Measurements from ENCODE around the gene ZNF215. TPM values are rescaled to one million over a fixed set of nuclear protein-coding genes. Genes with fewer than 3 reads are reported as not detected.
"Not testable (repeated sequence)": the region's sequence is repeated elsewhere in the genome, so short reads cannot be mapped to it uniquely, and the experiment has no call there.

The ZNF215 gene
- polyA plus RNA-seq (2013) = 2.7 TPM

- Histone ChIP-seq H3K9me3 (ENCODE audit: control extremely low read depth in 1 of 5, control insufficient read depth in 4 of 5, insufficient read depth in 2 of 5, low read depth in 1 of 5, low read length in 4 of 5) (no peaks in the 10 kb centered on the region), H3K4me3 (ENCODE audit: control insufficient read depth in 1 of 7, extremely low read depth in 1 of 7, insufficient read depth in 4 of 7, low read depth in 2 of 7, low read length in 6 of 7) (peak within 1 kb of the TSS; percentile 48 to 98 (median 82)), H3K27me3 (replicated peaks in 2 of 5; ENCODE audit: control insufficient read depth in 4 of 5, insufficient read depth in 5 of 5, low read length in 4 of 5) (peaks cover 0 to 10% (median 0%) of the 10 kb centered on the region in 5 experiments), H3K4me1 (ENCODE audit: control extremely low read depth in 1 of 4, control insufficient read depth in 4 of 4, insufficient read depth in 4 of 4, low read length in 3 of 4) (peaks cover 0 to 20% (median 9%) of the 10 kb centered on the region in 4 experiments), H3K36me3 (ENCODE audit: control insufficient read depth in 4 of 4, insufficient read depth in 4 of 4, low read length in 3 of 4) (no peaks in the 10 kb centered on the region), H3K27ac (ENCODE audit: insufficient read depth in 1 of 2, low read depth in 1 of 2, low read length in 2 of 2, poor library complexity in 1 of 2, severe bottlenecking in 2 of 2) (peak within 1 kb of the TSS in 1 of 2 experiments; percentile 56)
- under 1% methylated on average over 54 of the region's 61 CpGs for WGBS (ENCODE audit: insufficient coverage)
- ChIA-PET CTCF (no interaction called here), POLR2A (interaction anchor here (0.8 kb wide), 1 partner anchor 320 kb away, joined by 3 read pairs; no protein-coding TSS in a partner anchor)
- DNase-seq = peak; percentile 29 to 83 (median 72)
Measured at GRCh38 chr11:6926208-6927029, at the start of gene ZNF215. Gene ZNF215, plus strand, starts transcription at chr11:6926426. Its CDS starts 5,847 bp downstream, at chr11:6932273.

- CTCF ChIA-PET = no interaction called here
- peaks cover 0 to 4% (median 0%) of the 10 kb centered on the region in 5 experiments for H3K9me3 ChIP-seq (ENCODE audit: control extremely low read depth in 1 of 5, control insufficient read depth in 4 of 5, insufficient read depth in 2 of 5, low read depth in 1 of 5, low read length in 4 of 5)
- no peaks in the 10 kb centered on the region for H3K36me3 ChIP-seq (ENCODE audit: control insufficient read depth in 4 of 4, insufficient read depth in 4 of 4, low read length in 3 of 4)
- no peak overlapping the region for H3K4me3 ChIP-seq (ENCODE audit: control insufficient read depth in 1 of 7, extremely low read depth in 1 of 7, insufficient read depth in 4 of 7, low read depth in 2 of 7, low read length in 6 of 7)
- no peak overlapping the region for H3K27ac ChIP-seq (ENCODE audit: insufficient read depth in 1 of 2, low read depth in 1 of 2, low read length in 2 of 2, poor library complexity in 1 of 2, severe bottlenecking in 2 of 2)
- no peak for DNase-seq
- no peaks in the 10 kb centered on the region for H3K27me3 ChIP-seq (replicated peaks in 2 of 5; ENCODE audit: control insufficient read depth in 4 of 5, insufficient read depth in 5 of 5, low read length in 4 of 5)
- POLR2A ChIA-PET = no interaction called here
- WGBS (ENCODE audit: insufficient coverage) = 97% methylated on average over 3 of the region's 3 CpGs
- no peaks in the 10 kb centered on the region for H3K4me1 ChIP-seq (ENCODE audit: control extremely low read depth in 1 of 4, control insufficient read depth in 4 of 4, insufficient read depth in 4 of 4, low read length in 3 of 4)
Measured at GRCh38 chr11:6876914-6877313, 49.3 kb upstream of the ZNF215 start.

GRCh38 chr11:6882751-6883150 is 43.5 kb upstream of the ZNF215 start:
- Histone ChIP-seq H3K9me3 (ENCODE audit: control extremely low read depth in 1 of 5, control insufficient read depth in 4 of 5, insufficient read depth in 2 of 5, low read depth in 1 of 5, low read length in 4 of 5) (no peaks in the 10 kb centered on the region), H3K27me3 (replicated peaks in 2 of 5; ENCODE audit: control insufficient read depth in 4 of 5, insufficient read depth in 5 of 5, low read length in 4 of 5) (peaks cover 0 to 3% (median 2%) of the 10 kb centered on the region in 5 experiments), H3K27ac (ENCODE audit: insufficient read depth in 1 of 2, low read depth in 1 of 2, low read length in 2 of 2, poor library complexity in 1 of 2, severe bottlenecking in 2 of 2) (no peak overlapping the region), H3K4me1 (ENCODE audit: control extremely low read depth in 1 of 4, control insufficient read depth in 4 of 4, insufficient read depth in 4 of 4, low read length in 3 of 4) (no peaks in the 10 kb centered on the region), H3K4me3 (ENCODE audit: control insufficient read depth in 1 of 7, extremely low read depth in 1 of 7, insufficient read depth in 4 of 7, low read depth in 2 of 7, low read length in 6 of 7) (no peak overlapping the region), H3K36me3 (ENCODE audit: control insufficient read depth in 4 of 4, insufficient read depth in 4 of 4, low read length in 3 of 4) (no peaks in the 10 kb centered on the region)
- CTCF ChIA-PET = no interaction called here
- POLR2A ChIA-PET = no interaction called here
- DNase-seq = no peak

- H3K27ac ChIP-seq (ENCODE audit: insufficient read depth in 1 of 2, low read depth in 1 of 2, low read length in 2 of 2, poor library complexity in 1 of 2, severe bottlenecking in 2 of 2); H3K9me3 ChIP-seq (ENCODE audit: control extremely low read depth in 1 of 5, control insufficient read depth in 4 of 5, insufficient read depth in 2 of 5, low read depth in 1 of 5, low read length in 4 of 5); H3K4me1 ChIP-seq (ENCODE audit: control extremely low read depth in 1 of 4, control insufficient read depth in 4 of 4, insufficient read depth in 4 of 4, low read length in 3 of 4); H3K27me3 ChIP-seq (replicated peaks in 2 of 5; ENCODE audit: control insufficient read depth in 4 of 5, insufficient read depth in 5 of 5, low read length in 4 of 5); H3K4me3 ChIP-seq (ENCODE audit: control insufficient read depth in 1 of 7, extremely low read depth in 1 of 7, insufficient read depth in 4 of 7, low read depth in 2 of 7, low read length in 6 of 7); CTCF ChIA-PET; POLR2A ChIA-PET; DNase-seq; H3K36me3 ChIP-seq (ENCODE audit: control insufficient read depth in 4 of 4, insufficient read depth in 4 of 4, low read length in 3 of 4): not testable (repeated sequence)
- no CpG with 5 or more reads among the region's 5 CpGs for WGBS (ENCODE audit: insufficient coverage)
Measured at GRCh38 chr11:6887711-6888110, 38.5 kb upstream of the ZNF215 start.

- ChIA-PET CTCF (no interaction called here), POLR2A (no interaction called here)
- Histone ChIP-seq H3K9me3 (ENCODE audit: control extremely low read depth in 1 of 5, control insufficient read depth in 4 of 5, insufficient read depth in 2 of 5, low read depth in 1 of 5, low read length in 4 of 5) (peaks cover 0 to 3% (median 0%) of the 10 kb centered on the region in 5 experiments), H3K27me3 (replicated peaks in 2 of 5; ENCODE audit: control insufficient read depth in 4 of 5, insufficient read depth in 5 of 5, low read length in 4 of 5) (peaks cover 0 to 3% (median 0%) of the 10 kb centered on the region in 5 experiments), H3K4me1 (ENCODE audit: control extremely low read depth in 1 of 4, control insufficient read depth in 4 of 4, insufficient read depth in 4 of 4, low read length in 3 of 4) (no peaks in the 10 kb centered on the region), H3K36me3 (ENCODE audit: control insufficient read depth in 4 of 4, insufficient read depth in 4 of 4, low read length in 3 of 4) (no peaks in the 10 kb centered on the region), H3K27ac (ENCODE audit: insufficient read depth in 1 of 2, low read depth in 1 of 2, low read length in 2 of 2, poor library complexity in 1 of 2, severe bottlenecking in 2 of 2) (no peak overlapping the region), H3K4me3 (ENCODE audit: control insufficient read depth in 1 of 7, extremely low read depth in 1 of 7, insufficient read depth in 4 of 7, low read depth in 2 of 7, low read length in 6 of 7) (no peak overlapping the region)
- DNase-seq = no peak
- 100% methylated on average over 2 of the region's 4 CpGs for WGBS (ENCODE audit: insufficient coverage)
Measured at GRCh38 chr11:6888830-6889229, 37.4 kb upstream of the ZNF215 start.

GRCh38 chr11:6889835-6890234 is 36.4 kb upstream of the ZNF215 start:
- Histone ChIP-seq H3K4me1 (ENCODE audit: control extremely low read depth in 1 of 4, control insufficient read depth in 4 of 4, insufficient read depth in 4 of 4, low read length in 3 of 4) (no peaks in the 10 kb centered on the region), H3K27me3 (replicated peaks in 2 of 5; ENCODE audit: control insufficient read depth in 4 of 5, insufficient read depth in 5 of 5, low read length in 4 of 5) (peaks cover 0 to 3% (median 0%) of the 10 kb centered on the region in 5 experiments), H3K36me3 (ENCODE audit: control insufficient read depth in 4 of 4, insufficient read depth in 4 of 4, low read length in 3 of 4) (no peaks in the 10 kb centered on the region), H3K27ac (ENCODE audit: insufficient read depth in 1 of 2, low read depth in 1 of 2, low read length in 2 of 2, poor library complexity in 1 of 2, severe bottlenecking in 2 of 2) (no peak overlapping the region), H3K9me3 (ENCODE audit: control extremely low read depth in 1 of 5, control insufficient read depth in 4 of 5, insufficient read depth in 2 of 5, low read depth in 1 of 5, low read length in 4 of 5) (peaks cover 0 to 3% (median 0%) of the 10 kb centered on the region in 5 experiments), H3K4me3 (ENCODE audit: control insufficient read depth in 1 of 7, extremely low read depth in 1 of 7, insufficient read depth in 4 of 7, low read depth in 2 of 7, low read length in 6 of 7) (no peak overlapping the region)
- ChIA-PET POLR2A (no interaction called here), CTCF (no interaction called here)
- no CpG with 5 or more reads among the region's 1 CpG for WGBS (ENCODE audit: insufficient coverage)
- DNase-seq = no peak

GRCh38 chr11:6892400-6892799 is 33.8 kb upstream of the ZNF215 start, which contains the start of gene OR2D2:
Gene OR2D2, minus strand, starts transcription at chr11:6892500. Its CDS starts 0 bp downstream, at chr11:6892500.
- no peaks in the 10 kb centered on the region for H3K4me1 ChIP-seq (ENCODE audit: control extremely low read depth in 1 of 4, control insufficient read depth in 4 of 4, insufficient read depth in 4 of 4, low read length in 3 of 4)
- no peak within 1 kb of the TSS for H3K27ac ChIP-seq (ENCODE audit: insufficient read depth in 1 of 2, low read depth in 1 of 2, low read length in 2 of 2, poor library complexity in 1 of 2, severe bottlenecking in 2 of 2)
- H3K4me3 ChIP-seq (ENCODE audit: control insufficient read depth in 1 of 7, extremely low read depth in 1 of 7, insufficient read depth in 4 of 7, low read depth in 2 of 7, low read length in 6 of 7) = no peak within 1 kb of the TSS
- no peak for DNase-seq
- ChIA-PET POLR2A (no interaction called here), CTCF (no interaction called here)
- H3K9me3 ChIP-seq (ENCODE audit: control extremely low read depth in 1 of 5, control insufficient read depth in 4 of 5, insufficient read depth in 2 of 5, low read depth in 1 of 5, low read length in 4 of 5) = peaks cover 0 to 3% (median 0%) of the 10 kb centered on the region in 5 experiments
- 100% methylated on average over 2 of the region's 2 CpGs for WGBS (ENCODE audit: insufficient coverage)
- H3K36me3 ChIP-seq (ENCODE audit: control insufficient read depth in 4 of 4, insufficient read depth in 4 of 4, low read length in 3 of 4) = no peaks in the 10 kb centered on the region
- no peaks in the 10 kb centered on the region for H3K27me3 ChIP-seq (replicated peaks in 2 of 5; ENCODE audit: control insufficient read depth in 4 of 5, insufficient read depth in 5 of 5, low read length in 4 of 5)

All from common myeloid progenitor, CD34-positive (primary cell).